Panc1 (cell line): ENCODE measurements around the gene NFIB. TPM values are rescaled to one million over a fixed set of nuclear protein-coding genes. Genes with fewer than 3 reads are reported as not detected.

Experiments
- ATAC-seq: fragments of 200-7000 bp; cut with Tn5 transposase; 2 replicates; pipeline ENCODE4 v1.9.1; 2020; ENCODE audit warnings: mild to moderate bottlenecking, moderate library complexity
- BruUV-seq: library from RNA; stranded (reverse); fragments of 400-500 nt; replicated peaks from 2 replicates; lab custom pipeline; 2021; lab: Mats Ljungman, UMichigan
- CTCF ChIA-PET: fragments of 300-600 bp; sonication (Branson Sonifier 250); formaldehyde crosslinking; loops from one replicate; lab custom pipeline; 2022; ENCODE audit warnings: antibody characterized with exemption; lab: Charles Lee
- POLR2A ChIA-PET: fragments of 300-600 bp; sonication (Branson Sonifier 250); formaldehyde crosslinking; loops from one replicate; lab custom pipeline; 2022; ENCODE audit warnings: antibody characterized with exemption; lab: Charles Lee
- DNase-seq: peaks from one replicate; pipeline ENCODE4 v3.0.0-alpha.2; 2010; ENCODE audit warnings: low read depth, low spot score
- H3K27ac ChIP-seq: 2 replicates; pipeline ENCODE4 v1.5.1; 2011; ENCODE audit warnings: mild to moderate bottlenecking, low read length, inconsistent platforms
- H3K27me3 ChIP-seq: fragments of 200-500 bp; sonication (Bioruptor generic); 2 replicates; pipeline ENCODE4 v1.6.0; 2014; ENCODE audit warnings: low read length, inconsistent platforms; ENCODE audit not compliant: control insufficient read depth, insufficient read depth
- H3K36me3 ChIP-seq: fragments of 200-500 bp; sonication (Bioruptor generic); 2 replicates; pipeline ENCODE4 v1.5.1; 2014; ENCODE audit warnings: inconsistent platforms, mild to moderate bottlenecking, low read length, moderate library complexity; ENCODE audit not compliant: control insufficient read depth, insufficient read depth
- H3K4me1 ChIP-seq: 2 replicates; pipeline ENCODE4 v1.5.1; 2011; ENCODE audit warnings: inconsistent platforms, mild to moderate bottlenecking, low read length, moderate library complexity; ENCODE audit not compliant: control insufficient read depth, insufficient read depth
- H3K4me3 ChIP-seq, 2 experiments: 2 replicates each; pipeline ENCODE4 v1.5.1; 2011 to 2012; ENCODE audit warnings: low read depth in 2 of 2, low read length in 2 of 2, mild to moderate bottlenecking in 2 of 2, inconsistent platforms in 1 of 2, moderate library complexity in 1 of 2
- H3K9me3 ChIP-seq: fragments of 200-500 bp; sonication (Bioruptor generic); 2 replicates; pipeline ENCODE4 v1.5.1; 2014; ENCODE audit warnings: low read depth, mild to moderate bottlenecking, inconsistent platforms, low read length, moderate library complexity; ENCODE audit not compliant: control insufficient read depth, insufficient read depth
- POLR2AphosphoS5 ChIP-seq: IDR thresholded peaks from 2 replicates; pipeline ENCODE4 v1.6.1; 2012; ENCODE audit warnings: mild to moderate bottlenecking, low read depth, low read length, moderate library complexity
- REST ChIP-seq, 2 experiments: IDR thresholded peaks; 2 replicates each; pipeline ENCODE4 v1.6.1; 2011 to 2012; ENCODE audit warnings: low read depth in 2 of 2, control low read depth in 1 of 2, low read length in 1 of 2, mild to moderate bottlenecking in 1 of 2, moderate library complexity in 1 of 2; ENCODE audit not compliant: insufficient read depth in 1 of 2
- SIN3A ChIP-seq: IDR thresholded peaks from 2 replicates; pipeline ENCODE4 v1.6.1; 2012; ENCODE audit warnings: low read depth, mild to moderate bottlenecking, low read length, moderate library complexity, borderline replicate concordance; ENCODE audit not compliant: insufficient read depth
- TCF7L2 ChIP-seq: IDR thresholded peaks from 2 replicates; pipeline ENCODE4 v1.6.1; 2011; ENCODE audit warnings: mild to moderate bottlenecking, low read depth, low read length, inconsistent platforms
- in situ Hi-C: cut with HindIII; loops from 2 replicates; pipeline ENCODE4 v1.10.0; 2016; ENCODE audit warnings: low sequenced_read_pairs, low pct_unique_long_range_greater_than_20kb
- intact Hi-C: fragments of 100-400 bp; cut with micrococcal nuclease; formaldehyde crosslinking; loops from one replicate; pipeline ENCODE4 v1.10.0; 2022; ENCODE audit not compliant: unreplicated experiment
- total RNA-seq: library from RNA; stranded (reverse); gene quantifications from one replicate; pipeline ENCODE4 v1.2.1, GENCODE V29; 2021; ENCODE audit not compliant: unreplicated experiment
- TF ChIP-seq, protein P1 (sequence below): fragments of 450-650 bp; IDR thresholded peaks from 2 replicates; pipeline ENCODE4 v1.5.1; 2017; ENCODE audit warnings: mild to moderate bottlenecking

The NFIB gene
- total RNA-seq, 1 experiment from 2014 or later, result 26.7 TPM

- Histone ChIP-seq H3K27me3 (no peaks in the 10 kb centered on the region), H3K9me3 (no peaks in the 10 kb centered on the region), H3K4me1 (no peaks in the 10 kb centered on the region), H3K27ac (no peak overlapping the region), H3K4me3 (no peak overlapping the region), H3K36me3 (no peaks in the 10 kb centered on the region)
- DNase-seq, result no peak
- ChIA-PET POLR2A (no interaction called here), CTCF (no interaction called here)
- TF ChIP-seq REST (IDR thresholded peaks at IDR 0.05; ENCODE audit: insufficient read depth in 1 of 2, low read depth in 2 of 2, low read length in 1 of 2) (no peak), POLR2AphosphoS5 (no peak), TCF7L2 (no peak), SIN3A (no peak)
- TF ChIP-seq, protein P1, sequence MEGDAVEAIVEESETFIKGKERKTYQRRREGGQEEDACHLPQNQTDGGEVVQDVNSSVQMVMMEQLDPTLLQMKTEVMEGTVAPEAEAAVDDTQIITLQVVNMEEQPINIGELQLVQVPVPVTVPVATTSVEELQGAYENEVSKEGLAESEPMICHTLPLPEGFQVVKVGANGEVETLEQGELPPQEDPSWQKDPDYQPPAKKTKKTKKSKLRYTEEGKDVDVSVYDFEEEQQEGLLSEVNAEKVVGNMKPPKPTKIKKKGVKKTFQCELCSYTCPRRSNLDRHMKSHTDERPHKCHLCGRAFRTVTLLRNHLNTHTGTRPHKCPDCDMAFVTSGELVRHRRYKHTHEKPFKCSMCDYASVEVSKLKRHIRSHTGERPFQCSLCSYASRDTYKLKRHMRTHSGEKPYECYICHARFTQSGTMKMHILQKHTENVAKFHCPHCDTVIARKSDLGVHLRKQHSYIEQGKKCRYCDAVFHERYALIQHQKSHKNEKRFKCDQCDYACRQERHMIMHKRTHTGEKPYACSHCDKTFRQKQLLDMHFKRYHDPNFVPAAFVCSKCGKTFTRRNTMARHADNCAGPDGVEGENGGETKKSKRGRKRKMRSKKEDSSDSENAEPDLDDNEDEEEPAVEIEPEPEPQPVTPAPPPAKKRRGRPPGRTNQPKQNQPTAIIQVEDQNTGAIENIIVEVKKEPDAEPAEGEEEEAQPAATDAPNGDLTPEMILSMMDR, result no peak
- intact Hi-C loops, result no loop called here
- BruUV-seq, result no TSS peak
- ATAC-seq, result no peak
- in situ Hi-C loops, result no loop called here
These were observed 31.7 kb upstream of the NFIB start for GRCh38 chr9:14345354-14346230.

GRCh38 chr9:14344941-14345353 is 31.0 kb upstream of the NFIB start:
- TF ChIP-seq SIN3A, result no peak
- TF ChIP-seq, protein P1, result no peak
- no peak for TF ChIP-seq POLR2AphosphoS5
- no peak for TF ChIP-seq REST (IDR thresholded peaks at IDR 0.05; ENCODE audit: insufficient read depth in 1 of 2, low read depth in 2 of 2, low read length in 1 of 2)
- TF ChIP-seq TCF7L2, result no peak
- H3K4me3 ChIP-seq, result no peak overlapping the region
- ATAC-seq (no peak), DNase-seq (no peak)
- no peak overlapping the region for H3K27ac ChIP-seq
- H3K9me3 ChIP-seq, result no peaks in the 10 kb centered on the region
- BruUV-seq, result no TSS peak
- intact Hi-C loops, result no loop called here
- ChIA-PET POLR2A (no interaction called here), CTCF (interaction anchor here (0.6 to 0.7 kb wide), 2 partner anchors 205 to 674 kb away, joined by 4 to 8 read pairs; no protein-coding TSS in a partner anchor)
- H3K36me3 ChIP-seq, result no peaks in the 10 kb centered on the region
- H3K4me1 ChIP-seq, result no peaks in the 10 kb centered on the region
- in situ Hi-C loops, result no loop called here
- no peaks in the 10 kb centered on the region for H3K27me3 ChIP-seq
